ENCODE results near the gene SLX4IP.

SLX4IP gene

GRCh38 chr20:10429443-10429981, 5.6 kb upstream of the SLX4IP start:
- no peak for DNase-seq (ENCODE audit: low spot score)

DNA sequence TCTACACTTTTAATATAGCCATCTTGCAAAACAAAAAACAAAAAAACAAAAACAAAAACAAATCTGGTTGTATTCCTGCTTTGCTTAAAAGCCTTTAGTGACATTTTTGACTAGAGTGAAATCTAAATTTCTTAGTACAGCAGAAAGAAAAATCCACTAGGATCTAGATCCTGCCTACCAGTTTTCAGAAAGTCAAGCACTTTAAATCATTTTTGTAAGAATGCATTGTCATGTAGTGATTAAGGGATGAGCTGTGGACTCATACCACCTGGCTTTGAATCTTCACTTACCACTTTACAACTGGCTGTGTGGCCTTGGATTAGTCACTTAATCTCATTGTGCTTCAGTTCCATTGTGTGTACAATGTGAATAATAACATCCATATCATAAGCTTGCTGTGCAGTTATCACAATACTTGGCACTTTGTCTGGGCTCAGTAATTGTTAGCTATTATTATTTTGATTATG, 5.1 kb upstream of the SLX4IP start:
- DNase-seq (ENCODE audit: low spot score): peak; percentile 87

- no peak for DNase-seq (ENCODE audit: low spot score)
Measured at GRCh38 chr20:10430704-10431103, 4.4 kb upstream of the SLX4IP start.

- DNase-seq (ENCODE audit: low spot score): no peak
Measured at GRCh38 chr20:10432079-10432478, 3.0 kb upstream of the SLX4IP start.

GRCh38 chr20:10433014-10433622, 2.0 kb upstream of the SLX4IP start:
- peak; percentile 59 for DNase-seq (ENCODE audit: low spot score)

DNA sequence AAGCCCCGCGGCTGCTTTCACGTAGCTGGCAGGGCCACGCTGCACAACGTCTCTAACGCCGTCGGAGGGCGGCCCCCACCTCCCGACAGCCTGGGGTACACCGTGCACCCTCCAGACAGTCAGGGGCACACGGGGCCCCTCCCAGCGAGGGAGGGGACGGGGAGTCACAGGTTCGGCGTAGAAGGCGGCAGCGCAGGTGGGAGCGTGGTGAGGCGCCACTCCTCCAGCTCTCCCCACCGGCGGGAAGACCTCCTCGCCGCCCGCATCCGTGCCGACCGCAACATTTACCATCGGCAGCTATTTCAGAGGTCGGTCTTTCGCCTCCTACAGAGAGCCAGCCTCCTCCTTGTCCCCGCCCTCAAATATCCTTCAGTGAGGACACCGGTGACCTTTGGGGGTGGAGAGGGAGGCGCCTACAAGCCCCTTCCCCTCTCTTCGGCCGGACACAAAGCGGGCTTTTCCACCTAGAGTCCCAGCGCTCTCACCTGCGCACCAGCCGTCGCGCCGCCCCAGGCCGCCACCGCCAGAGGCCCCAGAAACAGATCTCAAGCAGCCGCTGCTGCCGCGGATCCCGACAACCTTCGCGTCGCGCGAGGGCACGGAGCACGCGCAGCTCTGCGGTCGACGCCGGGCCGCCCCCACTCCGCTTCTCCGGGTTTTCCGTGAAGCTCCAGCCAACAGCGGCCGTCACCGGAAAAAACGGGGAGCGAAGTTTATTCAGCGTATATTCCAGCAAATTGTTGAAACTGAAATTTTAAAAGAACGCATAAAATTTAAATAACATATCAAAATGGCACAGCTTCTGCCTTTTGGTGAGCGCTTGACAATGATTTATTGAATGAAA, 1.3 kb upstream of the SLX4IP start, which contains the start of gene MKKS:
Gene MKKS, minus strand, starts transcription at position 600 of the 844 bp plus-strand sequence. CDS start 20,708 bp downstream, outside the sequence.
- DNase-seq (ENCODE audit: low spot score): peak; percentile 93

DNA sequence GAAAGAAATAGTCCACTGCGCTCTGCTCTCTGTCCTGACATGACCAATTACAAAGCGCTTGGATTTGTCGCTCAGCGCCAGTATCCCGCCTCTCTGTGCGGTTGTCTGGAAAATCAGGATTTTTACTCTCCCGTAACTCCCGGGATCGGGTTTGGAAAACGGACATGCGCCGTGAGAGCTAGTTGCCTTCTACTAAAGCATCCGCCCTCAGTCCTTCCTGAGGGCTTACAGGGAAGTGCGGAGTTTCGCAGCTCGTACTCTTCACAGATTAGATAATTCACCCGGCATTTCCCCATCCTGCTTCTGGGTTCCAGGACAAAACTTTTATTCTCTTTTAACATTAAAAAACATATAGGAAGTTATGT, 656 bp upstream of the SLX4IP start:
- peak; percentile 100 for DNase-seq (ENCODE audit: low spot score)

DNA sequence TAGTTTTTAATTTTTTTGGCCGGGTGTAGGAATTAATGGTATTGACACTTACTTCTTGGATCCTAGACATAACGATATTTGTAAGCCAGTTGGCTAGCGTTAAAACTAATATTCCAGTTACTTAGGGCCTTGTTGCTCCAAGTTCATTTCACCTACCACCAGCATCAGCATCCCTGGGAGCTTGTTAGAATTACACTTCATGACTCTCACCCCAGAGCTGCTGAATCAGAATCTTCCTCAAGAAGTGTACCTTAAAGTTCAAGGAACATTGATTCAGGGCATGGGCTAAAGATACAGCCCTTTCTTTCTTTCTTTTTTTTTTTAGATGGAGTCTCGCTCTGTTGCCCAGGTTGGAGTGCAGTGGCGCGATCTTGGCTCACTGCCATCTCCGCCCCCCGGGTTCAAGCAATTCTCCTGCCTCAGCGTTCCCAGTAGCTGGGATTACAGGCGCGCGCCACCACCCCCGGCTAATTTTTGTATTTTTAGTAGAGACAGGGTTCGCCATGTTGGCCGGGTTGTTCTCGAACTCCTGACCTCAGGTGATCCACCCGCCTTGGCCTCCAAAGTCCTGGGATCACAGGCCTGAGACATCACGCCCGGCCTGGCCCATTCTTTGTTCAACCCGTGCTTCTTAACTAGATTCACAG, 1.1 kb downstream of the SLX4IP start:
- peak; percentile 57 for DNase-seq (ENCODE audit: low spot score)

DNA sequence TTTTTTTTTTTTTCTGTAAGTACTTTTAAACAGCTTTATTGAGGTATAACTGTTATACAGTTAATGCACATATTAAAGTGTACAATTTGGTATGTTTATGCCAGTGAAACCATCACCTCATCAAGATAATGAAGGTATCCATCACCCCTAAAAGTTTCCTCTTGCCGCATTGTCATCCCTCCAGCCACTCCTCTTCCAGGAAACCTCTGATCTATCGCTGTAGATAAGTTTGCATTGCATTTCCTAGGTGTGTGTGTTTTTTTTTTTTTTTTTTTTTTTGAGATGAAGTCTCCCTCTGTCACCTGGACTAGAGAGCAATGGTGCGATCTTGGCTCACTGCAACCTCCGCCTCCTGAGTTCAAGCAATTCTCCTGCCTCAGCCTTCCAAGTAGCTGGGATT, 3.1 kb downstream of the SLX4IP start:
- DNase-seq (ENCODE audit: low spot score): no peak

DNA sequence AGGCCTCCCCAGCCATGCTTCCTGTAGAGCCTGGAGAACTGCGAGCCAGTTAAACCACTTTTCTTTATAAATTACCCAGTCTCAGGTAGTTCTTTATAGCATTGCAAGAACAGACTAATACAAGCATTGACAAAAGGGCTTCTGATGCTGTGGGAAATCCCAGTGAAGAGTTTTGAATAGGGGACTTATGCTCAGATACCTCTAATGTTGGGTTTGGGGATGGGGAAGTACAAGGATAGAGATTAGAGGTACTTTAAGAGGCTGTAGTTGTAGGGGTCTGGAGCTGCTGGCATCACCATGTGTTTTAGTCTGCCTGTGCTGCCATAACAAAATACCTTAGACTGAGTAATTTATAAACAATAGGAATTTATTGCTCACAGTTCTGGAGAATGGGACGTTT, 8.8 kb downstream of the SLX4IP start:
- DNase-seq (ENCODE audit: low spot score): no peak

DNA sequence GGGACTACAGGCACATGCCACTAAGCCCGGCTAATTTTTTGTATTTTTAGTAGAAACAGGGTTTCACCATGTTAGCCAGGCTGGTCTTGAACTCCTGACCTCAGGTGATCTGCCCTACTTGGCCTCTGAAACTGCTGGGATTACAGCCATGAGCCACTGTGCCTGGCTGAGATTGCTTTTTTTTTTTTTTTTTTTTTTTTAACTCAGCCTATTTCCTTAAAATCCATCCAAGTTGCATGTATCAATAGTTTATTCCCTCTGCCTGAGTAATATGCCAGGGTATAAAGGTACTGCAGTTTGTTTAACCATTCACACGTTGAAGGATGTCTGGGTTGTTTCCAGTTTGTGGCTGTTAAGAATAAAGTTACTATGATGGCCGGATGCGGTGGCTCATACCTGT, 10.7 kb downstream of the SLX4IP start:
- no peak for DNase-seq (ENCODE audit: low spot score)

DNA sequence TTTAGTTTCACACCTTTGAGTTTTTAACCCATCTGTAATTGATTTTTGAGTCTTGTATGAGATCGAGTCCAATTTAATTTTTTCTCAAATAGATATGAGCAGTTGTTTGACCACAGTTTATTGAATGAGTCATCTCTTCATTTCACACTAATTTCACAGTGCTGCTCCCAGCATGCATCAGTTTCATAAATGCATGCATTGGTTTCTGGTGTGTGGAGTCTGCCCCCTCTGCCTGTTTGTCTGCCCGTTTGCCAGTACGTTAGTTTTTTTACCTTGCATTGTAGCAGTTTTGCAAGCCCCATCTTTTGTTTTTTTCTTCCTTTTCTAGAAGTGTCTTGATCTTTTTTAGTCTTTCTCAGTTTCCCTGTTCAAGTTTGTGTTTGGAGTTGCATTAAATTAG, 11.9 kb downstream of the SLX4IP start:
- DNase-seq (ENCODE audit: low spot score): peak; percentile 78

GRCh38 chr20:10448270-10449156, 13.4 kb downstream of the SLX4IP start:
- DNase-seq (ENCODE audit: low spot score): no peak

- DNase-seq (ENCODE audit: low spot score): no peak
Measured at GRCh38 chr20:10449270-10449669, 14.2 kb downstream of the SLX4IP start.

DNA sequence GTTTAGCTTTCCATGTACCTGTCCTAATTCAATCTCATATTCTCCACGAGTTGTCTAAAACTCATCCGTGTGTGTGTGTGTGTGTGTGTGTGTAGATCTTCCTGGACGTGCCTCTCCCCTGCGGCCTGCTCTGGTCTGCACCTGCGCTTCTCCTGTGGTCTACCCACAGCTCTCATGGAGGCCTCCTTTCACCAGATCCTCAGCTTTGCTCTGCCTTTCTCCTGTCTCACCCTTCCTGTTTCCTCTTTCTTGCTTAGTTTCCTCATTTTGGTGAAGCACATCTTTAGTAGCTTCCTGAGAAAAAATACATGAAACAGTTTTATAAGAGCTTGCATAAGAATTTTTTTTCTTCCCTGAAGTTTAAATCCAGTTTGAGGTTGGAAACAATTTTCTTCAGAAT, 18.1 kb downstream of the SLX4IP start:
- no peak for DNase-seq (ENCODE audit: low spot score)

DNA sequence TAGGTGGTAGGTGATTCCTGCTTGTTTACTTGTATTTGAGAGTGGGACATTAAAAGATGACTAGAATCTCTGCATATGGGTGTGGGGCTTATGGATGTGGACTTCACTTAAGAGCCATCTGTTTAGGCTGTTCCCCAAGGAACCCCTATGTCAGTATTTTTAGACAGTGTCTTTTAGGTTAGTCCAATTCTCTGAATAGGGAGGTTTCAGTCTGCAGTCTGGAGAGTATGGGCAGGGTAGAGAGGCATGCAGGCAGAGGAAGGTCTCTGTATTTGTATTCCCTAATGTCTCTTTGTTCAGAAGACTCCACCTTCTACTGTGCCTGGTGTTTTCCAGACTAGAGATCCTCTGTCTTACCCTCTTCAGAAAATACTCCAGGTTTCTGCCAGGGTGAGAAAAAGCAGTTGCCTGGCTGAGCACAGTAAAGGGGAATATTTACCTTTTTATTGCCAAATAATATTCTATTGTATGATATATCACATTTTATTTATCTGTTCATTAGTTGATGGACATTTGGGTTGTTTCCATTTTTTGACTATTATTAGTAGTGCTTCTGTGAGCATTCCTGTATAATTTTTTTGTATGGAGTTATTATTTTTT, 19.1 kb downstream of the SLX4IP start:
- no peak for DNase-seq (ENCODE audit: low spot score)

GRCh38 chr20:10461495-10461894, 26.4 kb downstream of the SLX4IP start:
- no peak for DNase-seq (ENCODE audit: low spot score)

GRCh38 chr20:10462516-10462915, 27.4 kb downstream of the SLX4IP start:
- DNase-seq (ENCODE audit: low spot score): no peak

DNA sequence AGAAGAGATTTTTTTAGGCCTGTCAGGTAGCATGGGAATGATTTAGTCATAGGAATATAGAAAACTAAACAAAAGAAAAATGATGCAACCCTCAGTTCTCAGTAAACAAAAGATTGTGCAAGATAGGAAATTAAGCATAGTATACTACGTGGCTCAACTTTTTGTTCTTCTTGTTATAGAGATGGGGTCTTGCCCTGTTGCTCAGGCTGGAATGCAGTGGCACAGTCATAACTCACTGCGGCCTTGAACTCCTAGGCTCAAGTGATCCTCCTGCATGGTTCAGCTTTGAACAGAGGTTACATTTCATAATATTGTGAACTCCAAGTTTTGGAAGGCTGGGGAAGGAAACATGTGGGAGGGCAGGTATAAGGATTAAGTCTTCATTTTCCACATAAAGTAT, 28.5 kb downstream of the SLX4IP start:
- no peak for DNase-seq (ENCODE audit: low spot score)

- no peak for DNase-seq (ENCODE audit: low spot score)
Measured at GRCh38 chr20:10465135-10465534, 30.0 kb downstream of the SLX4IP start.

GRCh38 chr20:10466325-10466724, 31.2 kb downstream of the SLX4IP start:
- no peak for DNase-seq (ENCODE audit: low spot score)
